BJ (cell line): ENCODE results near the gene TWF1. TPM values are rescaled to one million over a fixed set of nuclear protein-coding genes. Genes with fewer than 3 reads are reported as not detected.
"Not testable (repeated sequence)": the region's sequence is repeated elsewhere in the genome, so short reads cannot be mapped to it uniquely, and the experiment has no call there.

Experiments
- CTCF ChIA-PET: fragments of 350-600 bp; formaldehyde crosslinking; extraction: SDS; loops from one replicate; lab custom pipeline; 2021; ENCODE audit warnings: antibody characterized with exemption, inconsistent platforms; lab: Yijun Ruan, JAX
- POLR2A ChIA-PET: fragments of 300-600 bp; sonication (Branson Sonifier 250); formaldehyde crosslinking; extraction: SDS; loops from one replicate; lab custom pipeline; 2021; ENCODE audit warnings: antibody characterized with exemption; lab: Charles Lee
- DNase-seq: peaks from one replicate; pipeline ENCODE4 v3.0.0-alpha.2; 2011; ENCODE audit warnings: low read depth
- H3K27me3 ChIP-seq: 2 replicates; pipeline ENCODE4 v1.6.0; 2011; ENCODE audit warnings: low read length; ENCODE audit not compliant: control insufficient read depth, insufficient read depth
- H3K36me3 ChIP-seq: 2 replicates; pipeline ENCODE4 v1.5.1; 2011; ENCODE audit warnings: low read length; ENCODE audit not compliant: control insufficient read depth, insufficient read depth
- H3K4me3 ChIP-seq: 2 replicates; pipeline ENCODE4 v1.5.1; 2011; ENCODE audit warnings: low read depth, mild to moderate bottlenecking, control low read depth, low read length
- polyA minus RNA-seq: library from RNA; depleted of rRNA, polyadenylated mRNA; stranded (reverse); fragments of >200 nt; gene quantifications from 2 replicates; pipeline ENCODE4 v1.2.3, GENCODE V29; 2011; rRNA and poly(A)+ RNA removed
- polyA plus RNA-seq: library from polyadenylated mRNA; depleted of rRNA; stranded (reverse); fragments of >200 nt; gene quantifications from 2 replicates; pipeline ENCODE4 v1.2.3, GENCODE V29; 2011; rRNA removed
- TF ChIP-seq, protein P1 (sequence below): IDR thresholded peaks from 2 replicates; pipeline ENCODE4 v1.5.1; 2011; ENCODE audit warnings: low read depth, mild to moderate bottlenecking, control low read depth, inconsistent platforms, low read length, moderate library complexity; ENCODE audit not compliant: insufficient read depth

The TWF1 gene
- polyA plus RNA-seq (49.8 and 109 TPM in 2 replicates), polyA minus RNA-seq (23.9 and 25.2 TPM in 2 replicates)

DNA sequence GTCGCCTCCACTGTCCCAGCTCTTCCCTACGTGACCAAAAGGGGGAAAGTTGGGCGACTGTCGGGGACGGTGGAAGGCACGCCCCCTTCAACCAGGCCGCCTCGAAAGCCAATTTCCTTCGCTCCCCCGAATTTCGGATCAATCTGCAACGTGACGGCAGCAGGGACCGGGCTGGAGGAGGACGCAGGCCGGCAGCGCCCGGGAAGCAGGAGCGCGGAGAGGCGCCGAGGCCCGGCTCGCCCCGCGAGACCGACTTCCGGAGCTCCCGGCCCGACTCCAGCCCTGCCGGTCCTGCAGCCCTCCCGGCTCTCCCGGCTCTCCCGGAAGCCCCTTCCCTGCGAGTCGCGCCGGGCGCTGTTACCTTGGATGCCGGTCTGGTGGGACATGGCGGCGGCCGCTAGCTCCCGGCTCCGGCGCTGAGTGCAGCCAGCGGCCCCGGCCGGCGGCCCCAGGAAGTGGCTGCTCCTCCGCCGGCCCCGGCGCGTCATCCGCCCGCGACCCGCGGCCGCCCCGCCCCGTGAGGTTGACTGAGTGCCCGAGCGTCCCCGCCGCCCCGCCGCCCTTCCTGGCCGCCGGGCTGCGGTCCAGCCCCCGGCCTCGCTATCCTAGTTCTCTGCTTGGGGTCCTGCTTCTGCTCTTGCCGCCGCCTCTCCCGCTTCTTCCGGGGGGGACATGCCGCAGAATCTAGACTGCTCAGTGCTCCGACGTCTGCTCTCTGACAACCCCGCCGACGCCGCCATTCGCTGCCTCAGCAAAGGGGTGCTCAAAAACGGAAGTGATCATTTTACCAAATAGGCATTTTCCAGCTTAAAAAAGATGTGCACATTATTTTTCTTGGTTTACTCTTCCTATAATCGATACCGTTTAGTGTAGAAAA lies at the start of gene TWF1:
Gene TWF1 (minus strand): TSS at position 458 of the 877 bp plus-strand sequence. CDS start 72 bp downstream, at position 386.
- ChIA-PET CTCF (interaction anchor here (0.6 to 2.9 kb wide), 13 partner anchors 10 to 1339 kb away, joined by 3 to 13 read pairs (median 3); no protein-coding TSS in a partner anchor), POLR2A (interaction anchor here (0.5 to 1.2 kb wide), 2 partner anchors 76 to 1429 kb away, joined by 3 to 4 read pairs; no protein-coding TSS in a partner anchor)
- Histone ChIP-seq H3K36me3 (no peaks in the 10 kb centered on the region), H3K4me3 (peak within 1 kb of the TSS; percentile 87), H3K27me3 (0 out of 2 replicates have a peak, but pooled peaks cover 1% of the 10 kb centered on the region)
- DNase-seq, result no peak
- TF ChIP-seq, protein P1, sequence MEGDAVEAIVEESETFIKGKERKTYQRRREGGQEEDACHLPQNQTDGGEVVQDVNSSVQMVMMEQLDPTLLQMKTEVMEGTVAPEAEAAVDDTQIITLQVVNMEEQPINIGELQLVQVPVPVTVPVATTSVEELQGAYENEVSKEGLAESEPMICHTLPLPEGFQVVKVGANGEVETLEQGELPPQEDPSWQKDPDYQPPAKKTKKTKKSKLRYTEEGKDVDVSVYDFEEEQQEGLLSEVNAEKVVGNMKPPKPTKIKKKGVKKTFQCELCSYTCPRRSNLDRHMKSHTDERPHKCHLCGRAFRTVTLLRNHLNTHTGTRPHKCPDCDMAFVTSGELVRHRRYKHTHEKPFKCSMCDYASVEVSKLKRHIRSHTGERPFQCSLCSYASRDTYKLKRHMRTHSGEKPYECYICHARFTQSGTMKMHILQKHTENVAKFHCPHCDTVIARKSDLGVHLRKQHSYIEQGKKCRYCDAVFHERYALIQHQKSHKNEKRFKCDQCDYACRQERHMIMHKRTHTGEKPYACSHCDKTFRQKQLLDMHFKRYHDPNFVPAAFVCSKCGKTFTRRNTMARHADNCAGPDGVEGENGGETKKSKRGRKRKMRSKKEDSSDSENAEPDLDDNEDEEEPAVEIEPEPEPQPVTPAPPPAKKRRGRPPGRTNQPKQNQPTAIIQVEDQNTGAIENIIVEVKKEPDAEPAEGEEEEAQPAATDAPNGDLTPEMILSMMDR, result peak; percentile 36; the same call in 1 of the 2 replicates

DNA sequence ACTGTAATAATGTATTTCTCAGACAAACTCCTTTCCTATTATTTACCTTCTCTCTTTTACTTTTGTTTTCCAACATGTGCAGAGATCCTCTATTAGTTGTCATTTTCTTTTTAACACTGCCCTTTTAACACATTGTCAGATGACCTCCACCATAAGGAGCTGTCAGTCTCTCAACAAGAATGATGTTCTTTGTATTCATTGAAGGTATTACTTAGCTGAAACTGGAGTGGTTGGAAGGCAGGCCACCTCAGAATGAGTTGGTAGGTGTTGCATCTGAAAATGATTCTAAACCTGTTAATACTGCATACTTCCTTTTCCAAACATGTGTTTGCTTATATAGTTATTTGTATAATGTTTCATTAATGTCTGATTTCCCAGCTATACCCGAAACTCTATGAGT lies 46.6 kb upstream of the TWF1 start:
- TF ChIP-seq, protein P1, result no peak

DNA sequence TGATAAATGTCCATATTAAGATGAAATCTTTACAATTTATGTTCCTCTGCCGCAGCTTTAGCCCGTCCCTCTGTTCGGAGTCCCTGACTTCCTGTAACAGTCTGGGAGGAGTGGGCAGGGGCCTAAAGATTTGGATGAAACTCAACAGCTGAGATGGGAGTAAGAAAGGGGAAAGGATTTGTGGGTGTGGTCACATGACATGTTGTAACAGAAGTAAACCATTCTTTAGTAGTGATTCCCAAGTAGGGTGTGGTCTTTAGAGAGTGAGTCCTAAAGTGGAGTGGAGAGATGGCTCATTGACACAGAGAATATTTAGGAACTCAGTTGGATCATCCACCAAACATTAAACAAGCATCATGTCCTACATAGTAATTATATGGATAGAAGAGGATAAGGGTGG lies 42.7 kb upstream of the TWF1 start:
- Histone ChIP-seq H3K27me3 (no peaks in the 10 kb centered on the region), H3K4me3 (no peak overlapping the region), H3K36me3 (no peaks in the 10 kb centered on the region)
- ChIA-PET CTCF (no interaction called here), POLR2A (no interaction called here)
- DNase-seq, result no peak
- TF ChIP-seq, protein P1, result no peak

More for the DNA sequence above, 46.6 kb upstream of the TWF1 start:
- no peak for DNase-seq
- Histone ChIP-seq H3K36me3 (no peaks in the 10 kb centered on the region), H3K4me3 (no peak overlapping the region), H3K27me3 (no peaks in the 10 kb centered on the region)
- CTCF ChIA-PET, result no interaction called here
- POLR2A ChIA-PET, result no interaction called here

DNA sequence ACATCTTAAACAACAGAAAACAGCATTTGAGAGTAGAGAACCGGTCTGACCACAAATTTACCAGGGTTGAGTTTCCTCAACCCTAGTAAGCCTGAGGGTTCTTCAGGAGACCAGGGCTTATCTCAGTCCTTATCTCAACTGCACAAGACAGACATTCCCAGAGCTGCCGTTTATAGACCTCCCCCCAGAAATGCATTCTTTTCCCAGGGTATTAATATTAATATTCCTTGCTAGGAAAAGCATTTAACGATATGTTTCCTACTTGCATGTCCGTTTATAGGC lies 42.0 kb upstream of the TWF1 start:
- TF ChIP-seq, protein P1, result no peak
- Histone ChIP-seq H3K4me3 (no peak overlapping the region), H3K27me3 (no peaks in the 10 kb centered on the region), H3K36me3 (no peaks in the 10 kb centered on the region)
- no peak for DNase-seq
- ChIA-PET CTCF (no interaction called here), POLR2A (no interaction called here)

DNA sequence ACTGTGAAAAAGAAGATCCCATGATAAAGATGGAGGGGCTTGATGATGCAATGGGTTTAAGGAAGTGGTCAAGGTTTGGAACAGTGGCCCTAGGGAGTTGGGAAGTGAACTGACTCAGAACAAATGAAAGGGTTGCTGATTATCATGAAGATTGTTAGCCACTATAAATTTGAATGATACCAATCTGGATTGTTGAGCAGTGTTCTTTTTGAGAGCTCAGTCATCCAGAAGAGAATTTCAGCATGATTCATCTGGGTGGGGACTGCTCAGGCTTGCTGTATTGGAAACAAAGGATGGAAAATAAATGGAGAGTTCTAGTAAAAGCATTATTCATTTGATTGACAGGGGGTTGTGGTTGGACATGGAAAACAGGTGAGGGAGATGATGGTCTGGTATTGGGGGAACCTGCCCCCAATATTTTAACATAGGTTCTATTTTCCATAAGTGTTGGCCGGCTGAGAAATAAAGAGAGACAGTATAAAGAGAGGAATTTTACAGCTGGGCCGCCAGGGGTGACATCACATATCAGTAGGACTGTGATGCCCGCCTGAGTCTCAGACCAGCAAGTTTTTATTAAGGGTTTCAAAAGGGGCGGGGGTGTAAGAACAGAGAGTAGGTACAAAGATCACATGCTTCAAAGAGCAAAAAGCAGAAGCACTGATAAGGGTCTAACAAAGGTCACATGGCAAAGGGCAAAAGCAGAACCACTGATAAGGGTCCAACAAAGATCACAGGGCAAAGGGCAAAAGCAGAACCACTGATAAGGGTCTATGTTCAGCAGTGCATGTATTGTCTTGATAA lies 41.5 kb upstream of the TWF1 start:
- CTCF ChIA-PET, result interaction anchor here (0.5 kb wide), 1 partner anchor 24 kb away, joined by 3 read pairs; no protein-coding TSS in a partner anchor
- POLR2A ChIA-PET, H3K36me3 ChIP-seq, H3K27me3 ChIP-seq, H3K4me3 ChIP-seq: not testable (repeated sequence)
- peak; percentile 10 for DNase-seq
